GM18499 (cell line): ENCODE results near the gene ZNF14.
"Not testable (repeated sequence)": the region's sequence is repeated elsewhere in the genome, so short reads cannot be mapped to it uniquely, and the experiment has no call there.

Experiments used
- ATAC-seq: cut with Tn5 transposase; IDR thresholded peaks from one replicate; pipeline ENCODE4 v1.9.1; 2021; ENCODE audit warnings: moderate number of reproducible peaks; ENCODE audit not compliant: insufficient read depth, unreplicated experiment

Gene ZNF14

GRCh38 chr19:19747357-19748220 is 14.7 kb upstream of the ZNF14 start:
- no peak for ATAC-seq

- ATAC-seq = no peak
These were observed 13.6 kb upstream of the ZNF14 start for GRCh38 chr19:19746286-19747213.

GRCh38 chr19:19745496-19746285 is 12.8 kb upstream of the ZNF14 start:
- no peak for ATAC-seq

- no peak for ATAC-seq
These were observed 11.7 kb upstream of the ZNF14 start for GRCh38 chr19:19744641-19745040.

GRCh38 chr19:19743921-19744320 is 11.0 kb upstream of the ZNF14 start:
- ATAC-seq = not testable (repeated sequence)

- no peak for ATAC-seq
These were observed 10.3 kb upstream of the ZNF14 start for GRCh38 chr19:19743176-19743575.

- ATAC-seq = no peak
These were observed 9.9 kb upstream of the ZNF14 start for GRCh38 chr19:19742773-19743172.

GRCh38 chr19:19741184-19741583 is 8.3 kb upstream of the ZNF14 start:
- no peak for ATAC-seq

GRCh38 chr19:19740755-19741154 is 7.8 kb upstream of the ZNF14 start:
- ATAC-seq = no peak

- no peak for ATAC-seq
These were observed 5.7 kb upstream of the ZNF14 start for GRCh38 chr19:19738564-19738963.

- ATAC-seq = no peak
These were observed 4.8 kb upstream of the ZNF14 start for GRCh38 chr19:19737559-19738332.

GRCh38 chr19:19721896-19722295 is 11.0 kb downstream of the ZNF14 start:
- no peak for ATAC-seq

- no peak for ATAC-seq
These were observed 13.1 kb downstream of the ZNF14 start for GRCh38 chr19:19719798-19720197.

- no peak for ATAC-seq
These were observed 20.7 kb downstream of the ZNF14 start for GRCh38 chr19:19711934-19712828.

GRCh38 chr19:19711306-19711933 is 21.5 kb downstream of the ZNF14 start:
- no peak for ATAC-seq

- no peak for ATAC-seq
These were observed 22.4 kb downstream of the ZNF14 start for GRCh38 chr19:19710506-19710905.

GRCh38 chr19:19704836-19705235 is 28.1 kb downstream of the ZNF14 start:
- ATAC-seq = no peak

GRCh38 chr19:19700493-19700892 is 32.4 kb downstream of the ZNF14 start:
- ATAC-seq = not testable (repeated sequence)
